HepG2 (cell line): ENCODE data around the gene ENO1. TPM values are rescaled to one million over a fixed set of nuclear protein-coding genes. Genes with fewer than 3 reads are reported as not detected.
A peak's percentile ranks its signal among the peaks of the same experiment; 100 is the strongest.

Experiments used
- ASH2L ChIP-seq: fragments of 300-600, 200-600 bp; sonication (generic); IDR thresholded peaks from 2 replicates; pipeline ENCODE4 v1.7.0; 2017; ENCODE audit warnings: low read depth, mild to moderate bottlenecking, moderate library complexity, mixed read lengths, low read length; ENCODE audit not compliant: insufficient read length
- ELF4 ChIP-seq: sonication (generic); formaldehyde crosslinking; IDR thresholded peaks from 2 replicates; pipeline ENCODE4 v1.5.0; 2020; ENCODE audit warnings: missing genetic modification reagents, mild to moderate bottlenecking, moderate library complexity, borderline replicate concordance
- ESRRA ChIP-seq: sonication (generic); formaldehyde crosslinking; IDR thresholded peaks from 2 replicates; pipeline ENCODE4 v1.5.1; 2020; ENCODE audit warnings: mild to moderate bottlenecking, low read depth, missing genetic modification reagents
- GLI4 ChIP-seq: sonication (generic); formaldehyde crosslinking; IDR thresholded peaks from 2 replicates; pipeline ENCODE4 v1.5.1; 2020; ENCODE audit warnings: missing genetic modification reagents, mild to moderate bottlenecking, moderate library complexity, borderline replicate concordance
- HOXD1 ChIP-seq: sonication (generic); formaldehyde crosslinking; IDR thresholded peaks from 2 replicates; pipeline ENCODE4 v1.5.0; 2020; ENCODE audit warnings: missing genetic modification reagents
- IRF2 ChIP-seq: IDR thresholded peaks from 2 replicates; pipeline ENCODE4 v1.6.1; 2018; ENCODE audit warnings: missing genetic modification reagents, missing compliant biosample characterization
- KAT8 ChIP-seq: IDR thresholded peaks from 2 replicates; pipeline ENCODE4 v1.6.1; 2016; ENCODE audit warnings: missing genetic modification reagents, missing compliant biosample characterization
- MAFF ChIP-seq: IDR thresholded peaks from 2 replicates; pipeline ENCODE4 v1.6.1; 2011; ENCODE audit warnings: low read depth, low read length, improper control_type of control experiment
- MAFK ChIP-seq, 2 experiments: IDR thresholded peaks in 1 of 2; conservative IDR thresholded peaks in 1 of 2; 2 replicates each; pipeline ENCODE4 v1.6.1; 2011; ENCODE audit warnings: improper control_type of control experiment in 2 of 2, low read length in 2 of 2
- NFE2 ChIP-seq: sonication (generic); formaldehyde crosslinking; IDR thresholded peaks from 2 replicates; pipeline ENCODE4 v1.4.0; 2020; ENCODE audit warnings: missing genetic modification reagents
- NONO ChIP-seq, 2 experiments: fragments of 450-650 bp in 1 of 2; sonication (generic) in 1 of 2; formaldehyde crosslinking in 1 of 2; IDR thresholded peaks in 1 of 2; conservative IDR thresholded peaks in 1 of 2; 2 replicates each; pipeline versions ENCODE4 v1.6.1 to v1.8.0; 2017 to 2022; ENCODE audit warnings: mild to moderate bottlenecking in 1 of 2, missing genetic modification reagents in 1 of 2, moderate library complexity in 1 of 2
- NR2F2 ChIP-seq: IDR thresholded peaks from 2 replicates; pipeline ENCODE4 v1.6.1; 2012; ENCODE audit warnings: low read depth, inconsistent platforms, borderline replicate concordance
- POLR2AphosphoS5 ChIP-seq: IDR thresholded peaks from 2 replicates; pipeline ENCODE4 v1.6.1; 2012; ENCODE audit warnings: low read depth, low read length
- TGIF2 ChIP-seq: IDR thresholded peaks from 2 replicates; pipeline ENCODE4 v1.6.1; 2016; ENCODE audit warnings: control low read depth, missing compliant biosample characterization
- ZNF124 ChIP-seq: sonication (generic); formaldehyde crosslinking; IDR thresholded peaks from 2 replicates; pipeline ENCODE4 v1.4.0; 2020; ENCODE audit warnings: missing genetic modification reagents
- ZNF234 ChIP-seq: sonication (generic); formaldehyde crosslinking; conservative IDR thresholded peaks from 2 replicates; pipeline ENCODE4 v1.5.1; 2020; ENCODE audit warnings: mild to moderate bottlenecking, missing genetic modification reagents
- ZNF260 ChIP-seq: sonication (generic); formaldehyde crosslinking; IDR thresholded peaks from 2 replicates; pipeline ENCODE4 v1.4.0; 2020; ENCODE audit warnings: missing genetic modification reagents, low read depth, mild to moderate bottlenecking, borderline replicate concordance
- ZNF275 ChIP-seq: sonication (generic); formaldehyde crosslinking; IDR thresholded peaks from 2 replicates; pipeline ENCODE4 v1.8.0; 2022; ENCODE audit warnings: missing genetic modification reagents, mild to moderate bottlenecking, inconsistent platforms, borderline replicate concordance
- ZNF383 ChIP-seq: sonication (generic); formaldehyde crosslinking; IDR thresholded peaks from 2 replicates; pipeline ENCODE4 v1.4.0; 2020; ENCODE audit warnings: missing genetic modification reagents, mild to moderate bottlenecking, borderline replicate concordance
- ZNF430 ChIP-seq: sonication (generic); formaldehyde crosslinking; IDR thresholded peaks from 2 replicates; pipeline ENCODE4 v1.9.0; 2021; ENCODE audit warnings: mild to moderate bottlenecking, missing genetic modification reagents
- ZSCAN20 ChIP-seq: sonication (generic); formaldehyde crosslinking; IDR thresholded peaks from 2 replicates; pipeline ENCODE4 v1.4.0; 2020; ENCODE audit warnings: missing genetic modification reagents, mild to moderate bottlenecking, borderline replicate concordance
- ZSCAN5A ChIP-seq: sonication (generic); formaldehyde crosslinking; IDR thresholded peaks from 2 replicates; pipeline ENCODE4 v1.8.0; 2022; ENCODE audit warnings: mild to moderate bottlenecking, missing genetic modification reagents, borderline replicate concordance
- polyA plus RNA-seq, 8 experiments: library from polyadenylated mRNA; depleted of rRNA in 3 of 8; stranded (reverse) in 7 of 8; unstranded in 1 of 8; fragments of >200 nt; fragmentation: Illumina TruSeq in 4 of 8; extraction: Trizol in 4 of 8; gene quantifications; 2 replicates each; pipeline versions ENCODE4 v1.2.1 to v1.2.3, GENCODE V29; 2011 to 2016; ENCODE audit warnings: low read depth in 4 of 8, missing spikeins in 1 of 8, mixed read lengths in 1 of 8; ENCODE audit not compliant: insufficient read depth in 1 of 8
- total RNA-seq, 5 experiments: library from RNA; depleted of rRNA; stranded (reverse); fragments of >200 nt; fragmentation: Illumina TruSeq; extraction: Trizol; gene quantifications; 2 replicates each; pipeline ENCODE4 v1.2.3, GENCODE V29; 2016; ENCODE audit warnings: low read depth in 1 of 5
- TF ChIP-seq, protein P1 (sequence below), 2 experiments: fragments of 450-650 bp in 1 of 2; sonication (generic) in 1 of 2; formaldehyde crosslinking; IDR thresholded peaks; 2 replicates each; pipeline versions ENCODE4 v1.5.0 to v1.8.0; 2020 to 2022; ENCODE audit warnings: mild to moderate bottlenecking in 1 of 2, missing genetic modification reagents in 1 of 2

Gene ENO1
- total and polyA plus RNA-seq, 2 of the 13 experiments (the other 11 are each of a cell fraction or from before 2014, with no cell fraction given), result 1,559 to 3,103 TPM

- TF ChIP-seq NFE2 (CRISPR knock-in tag) (peak; percentile 71), KAT8 (CRISPR knock-in tag) (0 out of 2 replicates have a peak, but pooled peaks have one; percentile 51), ASH2L (peak; percentile 54), MAFF (peak; percentile 42), NONO (IDR thresholded peaks at IDR 0.05) (no peak), NONO (CRISPR knock-in tag; conservative IDR thresholded peaks at IDR 0.05) (0 out of 2 replicates have a peak, but pooled peaks have one; percentile 37), ZSCAN20 (peak; percentile 34; the same call in 1 of the 2 replicates), POLR2AphosphoS5 (peak; percentile 94), GLI4 (CRISPR knock-in tag) (no peak), ZNF260 (CRISPR knock-in tag) (no peak), ZNF430 (CRISPR knock-in tag) (peak; percentile 14; the same call in 1 of the 2 replicates), NR2F2 (0 out of 2 replicates have a peak, but pooled peaks have one; percentile 32), ZNF234 (CRISPR knock-in tag) (no peak), MAFK (conservative IDR thresholded peaks at IDR 0.05 in 1 of 2, IDR thresholded peaks at IDR 0.05 in 1 of 2; ENCODE audit: low read length in 2 of 2) (peak in 1 of 2 experiments; percentile 0; a peak in 1 of 4 replicates), ZSCAN5A (CRISPR knock-in tag) (no peak), HOXD1 (CRISPR knock-in tag) (no peak), ZNF124 (CRISPR knock-in tag) (peak; percentile 41; the same call in 1 of the 2 replicates), IRF2 (CRISPR knock-in tag) (0 out of 2 replicates have a peak, but pooled peaks have one; percentile 24), ZNF275 (peak; percentile 37; the same call in 1 of the 2 replicates), ZNF383 (CRISPR knock-in tag) (0 out of 2 replicates have a peak, but pooled peaks have one; percentile 49), ELF4 (CRISPR knock-in tag) (peak; percentile 88), ESRRA (CRISPR knock-in tag) (no peak), TGIF2 (CRISPR knock-in tag) (no peak)
- TF ChIP-seq, protein P1, sequence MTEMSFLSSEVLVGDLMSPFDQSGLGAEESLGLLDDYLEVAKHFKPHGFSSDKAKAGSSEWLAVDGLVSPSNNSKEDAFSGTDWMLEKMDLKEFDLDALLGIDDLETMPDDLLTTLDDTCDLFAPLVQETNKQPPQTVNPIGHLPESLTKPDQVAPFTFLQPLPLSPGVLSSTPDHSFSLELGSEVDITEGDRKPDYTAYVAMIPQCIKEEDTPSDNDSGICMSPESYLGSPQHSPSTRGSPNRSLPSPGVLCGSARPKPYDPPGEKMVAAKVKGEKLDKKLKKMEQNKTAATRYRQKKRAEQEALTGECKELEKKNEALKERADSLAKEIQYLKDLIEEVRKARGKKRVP (CRISPR knock-in tag; IDR thresholded peaks at IDR 0.05), result peak in 1 of 2 experiments; percentile 86; a peak in 2 of 4 replicates
These were observed 1.6 kb upstream of the ENO1 start (continued) for GRCh38 chr1:8879922-8880676.
